Measurements from ENCODE around the gene CRACR2B.

The CRACR2B gene

GRCh38 chr11:792873-793272, 34.8 kb upstream of the CRACR2B start:
- no peak overlapping the region for H3K27ac ChIP-seq (ENCODE audit: extremely low read depth, low read depth, low read length)
- TF ChIP-seq ZNF510 (tag by site-specific recombination; IDR thresholded peaks at IDR 0.05; ENCODE audit: insufficient replicate concordance) (no peak), BCL11B (tag by site-specific recombination; IDR thresholded peaks at IDR 0.05; ENCODE audit: low read depth) (peak; percentile 13; the same call in 1 of the 2 replicates), EGR2 (tag by site-specific recombination; IDR thresholded peaks at IDR 0.05; ENCODE audit: low read depth) (peak; percentile 52; the same call in 1 of the 2 replicates), ZNF629 (tag by site-specific recombination; IDR thresholded peaks at IDR 0.05) (no peak), ZNF626 (tag by site-specific recombination; IDR thresholded peaks at IDR 0.05) (no peak), ZFHX2 (tag by site-specific recombination; conservative IDR thresholded peaks at IDR 0.05) (no peak), ZNF624 (tag by site-specific recombination; IDR thresholded peaks at IDR 0.05) (no peak)
- TF ChIP-seq, protein P1, sequence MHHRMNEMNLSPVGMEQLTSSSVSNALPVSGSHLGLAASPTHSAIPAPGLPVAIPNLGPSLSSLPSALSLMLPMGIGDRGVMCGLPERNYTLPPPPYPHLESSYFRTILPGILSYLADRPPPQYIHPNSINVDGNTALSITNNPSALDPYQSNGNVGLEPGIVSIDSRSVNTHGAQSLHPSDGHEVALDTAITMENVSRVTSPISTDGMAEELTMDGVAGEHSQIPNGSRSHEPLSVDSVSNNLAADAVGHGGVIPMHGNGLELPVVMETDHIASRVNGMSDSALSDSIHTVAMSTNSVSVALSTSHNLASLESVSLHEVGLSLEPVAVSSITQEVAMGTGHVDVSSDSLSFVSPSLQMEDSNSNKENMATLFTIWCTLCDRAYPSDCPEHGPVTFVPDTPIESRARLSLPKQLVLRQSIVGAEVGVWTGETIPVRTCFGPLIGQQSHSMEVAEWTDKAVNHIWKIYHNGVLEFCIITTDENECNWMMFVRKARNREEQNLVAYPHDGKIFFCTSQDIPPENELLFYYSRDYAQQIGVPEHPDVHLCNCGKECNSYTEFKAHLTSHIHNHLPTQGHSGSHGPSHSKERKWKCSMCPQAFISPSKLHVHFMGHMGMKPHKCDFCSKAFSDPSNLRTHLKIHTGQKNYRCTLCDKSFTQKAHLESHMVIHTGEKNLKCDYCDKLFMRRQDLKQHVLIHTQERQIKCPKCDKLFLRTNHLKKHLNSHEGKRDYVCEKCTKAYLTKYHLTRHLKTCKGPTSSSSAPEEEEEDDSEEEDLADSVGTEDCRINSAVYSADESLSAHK (tag by site-specific recombination; IDR thresholded peaks at IDR 0.05): no peak
- peaks cover 6% of the 10 kb centered on the region for H3K4me1 ChIP-seq (ENCODE audit: control insufficient read depth, insufficient read depth, low read length)
- peaks cover 0 to 33% of the 10 kb centered on the region in 2 experiments; a peak in 1 of 3 replicates for H3K36me3 ChIP-seq (ENCODE audit: control insufficient read depth in 2 of 2, insufficient read depth in 1 of 2, low read length in 2 of 2)
- H3K4me3 ChIP-seq (ENCODE audit: low read depth, low read length): no peak overlapping the region
- ChIA-PET CTCF (interaction anchor here (0.7 kb wide), 1 partner anchor 45 kb away, joined by 6 read pairs; no protein-coding TSS in a partner anchor), POLR2A (interaction anchor here (0.7 to 0.9 kb wide), 2 partner anchors 9 to 15 kb away, joined by 4 to 9 read pairs; no protein-coding TSS in a partner anchor)
- no peaks in the 10 kb centered on the region for H3K9me3 ChIP-seq (ENCODE audit: control insufficient read depth, insufficient read depth, low read depth, low read length)

DNA sequence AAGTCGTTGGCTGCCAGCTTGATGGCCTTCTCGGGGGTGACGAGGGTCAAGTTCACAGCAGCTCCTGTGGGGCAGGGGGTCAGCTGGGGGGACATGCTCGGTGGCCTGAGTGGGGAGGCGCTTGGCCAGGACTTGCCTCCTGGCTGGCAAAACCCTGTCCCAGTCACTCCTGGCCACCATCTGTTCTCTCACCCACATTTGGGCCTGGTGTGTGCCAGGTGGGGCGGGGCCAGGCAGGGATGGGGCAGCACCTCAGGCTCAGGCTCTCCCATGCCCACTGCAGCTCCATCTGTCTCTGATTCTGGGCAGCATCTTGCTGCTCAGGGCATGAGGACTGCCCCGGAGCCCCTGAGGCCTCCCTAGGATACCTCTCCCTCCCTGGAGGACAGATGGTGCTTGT, 34.2 kb upstream of the CRACR2B start:
- POLR2A ChIA-PET: interaction anchor here (0.7 to 0.9 kb wide), 2 partner anchors 10 to 16 kb away, joined by 4 to 9 read pairs; no protein-coding TSS in a partner anchor

More for the DNA sequence above, 34.2 kb upstream of the CRACR2B start:
- H3K9me3 ChIP-seq (ENCODE audit: control insufficient read depth, insufficient read depth, low read depth, low read length): no peaks in the 10 kb centered on the region
- peaks cover 0 to 33% of the 10 kb centered on the region in 2 experiments; a peak in 1 of 3 replicates for H3K36me3 ChIP-seq (ENCODE audit: control insufficient read depth in 2 of 2, insufficient read depth in 1 of 2, low read length in 2 of 2)
- H3K27ac ChIP-seq (ENCODE audit: extremely low read depth, low read depth, low read length): no peak overlapping the region
- no peak overlapping the region for H3K4me3 ChIP-seq (ENCODE audit: low read depth, low read length)
- TF ChIP-seq ZNF366 (tag by site-specific recombination; conservative IDR thresholded peaks at IDR 0.05): no peak
- no peak for TF ChIP-seq ZNF747 (tag by site-specific recombination; IDR thresholded peaks at IDR 0.05)
- TF ChIP-seq, protein P2, sequence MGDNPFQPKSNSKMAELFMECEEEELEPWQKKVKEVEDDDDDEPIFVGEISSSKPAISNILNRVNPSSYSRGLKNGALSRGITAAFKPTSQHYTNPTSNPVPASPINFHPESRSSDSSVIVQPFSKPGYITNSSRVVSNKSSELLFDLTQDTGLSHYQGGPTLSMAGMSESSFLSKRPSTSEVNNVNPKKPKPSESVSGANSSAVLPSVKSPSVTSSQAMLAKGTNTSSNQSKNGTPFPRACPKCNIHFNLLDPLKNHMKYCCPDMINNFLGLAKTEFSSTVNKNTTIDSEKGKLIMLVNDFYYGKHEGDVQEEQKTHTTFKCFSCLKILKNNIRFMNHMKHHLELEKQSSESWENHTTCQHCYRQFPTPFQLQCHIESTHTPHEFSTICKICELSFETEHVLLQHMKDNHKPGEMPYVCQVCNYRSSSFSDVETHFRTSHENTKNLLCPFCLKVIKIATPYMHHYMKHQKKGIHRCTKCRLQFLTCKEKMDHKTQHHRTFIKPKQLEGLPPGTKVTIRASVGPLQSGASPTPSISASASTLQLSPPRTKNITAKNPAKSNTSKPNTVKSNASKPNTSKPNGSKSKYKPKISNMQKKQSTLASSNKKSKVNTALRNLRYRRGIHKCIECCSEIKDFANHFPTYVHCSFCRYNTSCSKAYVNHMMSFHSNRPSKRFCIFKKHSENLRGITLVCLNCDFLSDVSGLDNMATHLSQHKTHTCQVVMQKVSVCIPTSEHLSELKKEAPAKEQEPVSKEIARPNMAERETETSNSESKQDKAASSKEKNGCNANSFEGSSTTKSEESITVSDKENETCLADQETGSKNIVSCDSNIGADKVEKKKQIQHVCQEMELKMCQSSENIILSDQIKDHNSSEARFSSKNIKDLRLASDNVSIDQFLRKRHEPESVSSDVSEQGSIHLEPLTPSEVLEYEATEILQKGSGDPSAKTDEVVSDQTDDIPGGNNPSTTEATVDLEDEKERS (tag by site-specific recombination; IDR thresholded peaks at IDR 0.05): no peak
- no peak for TF ChIP-seq ZNF26 (tag by site-specific recombination; IDR thresholded peaks at IDR 0.05)
- no peak for TF ChIP-seq ZNF311 (tag by site-specific recombination; IDR thresholded peaks at IDR 0.05; ENCODE audit: borderline replicate concordance)
- no peak for TF ChIP-seq MZF1 (tag by site-specific recombination; IDR thresholded peaks at IDR 0.05; ENCODE audit: borderline replicate concordance)
- H3K4me1 ChIP-seq (ENCODE audit: control insufficient read depth, insufficient read depth, low read length): peaks cover 6% of the 10 kb centered on the region
- CTCF ChIA-PET: interaction anchor here (0.6 to 0.7 kb wide), 2 partner anchors 46 to 158 kb away, joined by 3 to 6 read pairs; no protein-coding TSS in a partner anchor

Measured in HEK293 (cell line).